ENCODE measurements around the gene NOTUM. TPM values are rescaled to one million over a fixed set of nuclear protein-coding genes. Genes with fewer than 3 reads are reported as not detected.

The NOTUM gene
- total RNA-seq, 2 experiments from 2014 or later = 0.88 to 4.4 TPM

DNA sequence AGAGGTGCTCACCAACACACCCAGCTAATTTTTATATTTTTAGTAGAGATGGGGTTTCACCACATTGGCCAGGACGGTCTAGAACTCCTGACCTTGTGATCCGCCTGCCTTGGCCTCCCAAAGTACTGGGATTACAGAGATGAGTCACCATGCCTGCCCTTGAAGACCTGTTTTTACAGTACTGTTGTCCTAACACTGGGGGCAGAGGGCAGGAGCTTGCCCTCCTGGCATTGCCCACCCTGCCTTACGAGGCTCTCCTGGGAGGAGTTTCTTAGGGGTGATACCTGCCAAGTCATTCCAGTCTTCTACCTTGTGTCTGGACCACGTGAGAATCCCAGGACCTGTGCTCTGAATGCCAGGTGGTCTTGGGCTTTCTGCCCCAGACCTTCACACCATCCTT lies 19.1 kb upstream of the NOTUM start:
- no peak for DNase-seq (ENCODE audit: low spot score)
- Histone ChIP-seq H3K9me2 (ENCODE audit: insufficient read depth, low read length) (no peaks in the 10 kb centered on the region), H2AFZ (ENCODE audit: low read length) (no peak overlapping the region), H3K27ac (ENCODE audit: low read depth, low read length, poor library complexity, severe bottlenecking) (no peak overlapping the region), H3K9me3 (ENCODE audit: low read length) (no peaks in the 10 kb centered on the region), H4K20me1 (ENCODE audit: insufficient read depth, low read length) (no peaks in the 10 kb centered on the region), H3K4me3 (ENCODE audit: low read depth, low read length, poor library complexity, severe bottlenecking) (no peak overlapping the region), H3K4me2 (ENCODE audit: low read length) (no peak overlapping the region), H3K36me3 (ENCODE audit: insufficient read depth, low read length) (peaks cover 32% of the 10 kb centered on the region), H3K4me1 (ENCODE audit: insufficient read depth, low read length, poor library complexity, severe bottlenecking) (peaks cover 20% of the 10 kb centered on the region), H3K79me2 (ENCODE audit: insufficient read depth, low read depth, low read length) (peaks cover 10% of the 10 kb centered on the region; the same call in 1 of the 2 replicates)
- intact Hi-C loops (cut with micrococcal nuclease; ENCODE audit: unreplicated experiment) = no loop called here
- CTCF ChIA-PET (ENCODE audit: unreplicated experiment) = no interaction called here
- TF ChIP-seq EZH2phosphoT487 (IDR thresholded peaks at IDR 0.05; ENCODE audit: borderline replicate concordance, low read depth, low read length) = no peak
- TF ChIP-seq, protein P1, sequence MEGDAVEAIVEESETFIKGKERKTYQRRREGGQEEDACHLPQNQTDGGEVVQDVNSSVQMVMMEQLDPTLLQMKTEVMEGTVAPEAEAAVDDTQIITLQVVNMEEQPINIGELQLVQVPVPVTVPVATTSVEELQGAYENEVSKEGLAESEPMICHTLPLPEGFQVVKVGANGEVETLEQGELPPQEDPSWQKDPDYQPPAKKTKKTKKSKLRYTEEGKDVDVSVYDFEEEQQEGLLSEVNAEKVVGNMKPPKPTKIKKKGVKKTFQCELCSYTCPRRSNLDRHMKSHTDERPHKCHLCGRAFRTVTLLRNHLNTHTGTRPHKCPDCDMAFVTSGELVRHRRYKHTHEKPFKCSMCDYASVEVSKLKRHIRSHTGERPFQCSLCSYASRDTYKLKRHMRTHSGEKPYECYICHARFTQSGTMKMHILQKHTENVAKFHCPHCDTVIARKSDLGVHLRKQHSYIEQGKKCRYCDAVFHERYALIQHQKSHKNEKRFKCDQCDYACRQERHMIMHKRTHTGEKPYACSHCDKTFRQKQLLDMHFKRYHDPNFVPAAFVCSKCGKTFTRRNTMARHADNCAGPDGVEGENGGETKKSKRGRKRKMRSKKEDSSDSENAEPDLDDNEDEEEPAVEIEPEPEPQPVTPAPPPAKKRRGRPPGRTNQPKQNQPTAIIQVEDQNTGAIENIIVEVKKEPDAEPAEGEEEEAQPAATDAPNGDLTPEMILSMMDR (conservative IDR thresholded peaks at IDR 0.05; ENCODE audit: low read length) = no peak
- POLR2A ChIA-PET = no interaction called here
- no TSS peak for BruUV-seq (replicated peaks)

DNA sequence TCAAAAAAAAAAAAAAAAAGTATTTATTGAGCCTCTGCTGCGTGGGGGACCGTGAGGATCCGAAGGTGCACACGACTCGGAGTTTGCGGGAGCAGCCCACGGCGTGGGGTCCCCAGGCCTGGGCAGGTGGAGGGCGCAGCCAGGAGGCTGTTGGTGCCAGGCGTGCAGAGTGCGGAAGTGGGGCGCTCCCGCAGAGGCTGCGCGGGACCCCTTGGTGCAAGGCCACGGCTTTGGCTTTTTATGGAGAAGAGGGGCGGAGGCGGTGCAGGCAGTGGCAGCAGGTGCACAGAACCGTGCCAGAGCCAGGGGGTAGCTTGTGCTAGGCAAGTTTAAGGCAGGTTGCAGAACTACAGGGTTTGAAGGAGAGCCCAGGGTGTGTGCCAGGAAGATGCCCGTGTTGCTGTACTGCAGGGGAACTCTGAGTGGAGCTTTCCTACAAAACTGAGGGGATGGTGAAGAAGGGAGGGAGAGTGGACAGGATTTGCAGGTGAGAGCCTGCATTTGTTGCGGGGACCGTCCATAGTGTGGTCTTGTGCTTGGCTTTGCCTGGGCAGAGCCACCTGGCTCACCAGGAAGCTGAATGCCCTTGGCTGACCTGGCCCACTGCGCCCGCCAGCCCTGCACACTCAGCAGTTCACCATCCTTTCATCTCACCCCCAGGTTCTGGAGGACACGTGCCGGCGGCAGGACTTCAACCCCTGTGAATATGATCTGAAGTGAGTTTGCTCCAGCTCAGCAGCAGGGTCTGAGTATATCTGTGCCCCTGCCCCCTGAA lies 17.7 kb upstream of the NOTUM start:
- no peak overlapping the region for H3K27ac ChIP-seq (ENCODE audit: low read depth, low read length, poor library complexity, severe bottlenecking)
- CTCF ChIA-PET (ENCODE audit: unreplicated experiment) = no interaction called here
- peak overlapping the region; percentile 85 for H3K4me3 ChIP-seq (ENCODE audit: low read depth, low read length, poor library complexity, severe bottlenecking)
- POLR2A ChIA-PET = interaction anchor here (0.7 to 1.2 kb wide), 2 partner anchors 10 to 35 kb away, joined by 3 to 6 read pairs; no protein-coding TSS in a partner anchor
- TF ChIP-seq, protein P1 (conservative IDR thresholded peaks at IDR 0.05; ENCODE audit: low read length) = no peak
- no peak for TF ChIP-seq EZH2phosphoT487 (IDR thresholded peaks at IDR 0.05; ENCODE audit: borderline replicate concordance, low read depth, low read length)
- H3K79me2 ChIP-seq (ENCODE audit: insufficient read depth, low read depth, low read length) = peaks cover 10% of the 10 kb centered on the region; the same call in 1 of the 2 replicates
- intact Hi-C loops (cut with micrococcal nuclease; ENCODE audit: unreplicated experiment) = no loop called here
- no peak overlapping the region for H2AFZ ChIP-seq (ENCODE audit: low read length)
- H3K36me3 ChIP-seq (ENCODE audit: insufficient read depth, low read length) = peaks cover 18% of the 10 kb centered on the region
- no TSS peak for BruUV-seq (replicated peaks)
- peaks cover 20% of the 10 kb centered on the region for H3K4me1 ChIP-seq (ENCODE audit: insufficient read depth, low read length, poor library complexity, severe bottlenecking)
- no peaks in the 10 kb centered on the region for H3K9me3 ChIP-seq (ENCODE audit: low read length)
- no peak for DNase-seq (ENCODE audit: low spot score)
- peak overlapping the region; percentile 72 for H3K4me2 ChIP-seq (ENCODE audit: low read length)
- no peaks in the 10 kb centered on the region for H4K20me1 ChIP-seq (ENCODE audit: insufficient read depth, low read length)
- H3K9me2 ChIP-seq (ENCODE audit: insufficient read depth, low read length) = no peaks in the 10 kb centered on the region
